Upper lobe of right lung (tissue), 1 donor: ENCODE measurements around the gene RAB17. TPM values are rescaled to one million over a fixed set of nuclear protein-coding genes. Genes with fewer than 3 reads are reported as not detected.

Experiments used
- ATAC-seq: fragments of 200-7000 bp; cut with Tn5 transposase; one replicate; pipeline ENCODE4 v1.9.1; 2020; ENCODE audit warnings: mild to moderate bottlenecking, moderate library complexity
- DNase-seq: peaks from one replicate; pipeline ENCODE4 v3.0.0-alpha.2; 2020
- H3K27ac ChIP-seq: fragments of 200-600 bp; one replicate; pipeline ENCODE4 v1.8.0; 2022
- H3K27me3 ChIP-seq: fragments of 200-600 bp; one replicate; pipeline ENCODE4 v1.8.0; 2022; ENCODE audit warnings: mild to moderate bottlenecking
- H3K36me3 ChIP-seq: fragments of 200-600 bp; one replicate; pipeline ENCODE4 v1.8.0; 2022
- H3K4me1 ChIP-seq: fragments of 200-600 bp; one replicate; pipeline ENCODE4 v1.8.0; 2022
- H3K4me3 ChIP-seq: fragments of 200-600 bp; one replicate; pipeline ENCODE4 v1.8.0; 2022; ENCODE audit warnings: mild to moderate bottlenecking
- H3K9me3 ChIP-seq: fragments of 200-600 bp; one replicate; pipeline ENCODE4 v1.8.0; 2022
- intact Hi-C: fragments of 100-400 bp; cut with DNase I; formaldehyde crosslinking; loops from one replicate; pipeline ENCODE4 v1.11.0; 2022
- total RNA-seq: library from RNA; stranded (reverse); fragmentation: NEBNext Ultra II Directional; extraction: Animal tissue kit (Norgen Biotek cat#: 25700); gene quantifications from one replicate; pipeline ENCODE4 v1.2.1, GENCODE V29; 2021
- TF ChIP-seq, protein P1 (sequence below): fragments of 200-600 bp; IDR thresholded peaks from one replicate; pipeline ENCODE4 v1.8.0; 2022; ENCODE audit warnings: antibody characterized with exemption
- donor health status: DM: no; HTN: yes; CAD: no; lungs with severe emphysema.

The RAB17 gene
- total RNA-seq, 1 donor from 2014 or later: 50.9 TPM

DNA sequence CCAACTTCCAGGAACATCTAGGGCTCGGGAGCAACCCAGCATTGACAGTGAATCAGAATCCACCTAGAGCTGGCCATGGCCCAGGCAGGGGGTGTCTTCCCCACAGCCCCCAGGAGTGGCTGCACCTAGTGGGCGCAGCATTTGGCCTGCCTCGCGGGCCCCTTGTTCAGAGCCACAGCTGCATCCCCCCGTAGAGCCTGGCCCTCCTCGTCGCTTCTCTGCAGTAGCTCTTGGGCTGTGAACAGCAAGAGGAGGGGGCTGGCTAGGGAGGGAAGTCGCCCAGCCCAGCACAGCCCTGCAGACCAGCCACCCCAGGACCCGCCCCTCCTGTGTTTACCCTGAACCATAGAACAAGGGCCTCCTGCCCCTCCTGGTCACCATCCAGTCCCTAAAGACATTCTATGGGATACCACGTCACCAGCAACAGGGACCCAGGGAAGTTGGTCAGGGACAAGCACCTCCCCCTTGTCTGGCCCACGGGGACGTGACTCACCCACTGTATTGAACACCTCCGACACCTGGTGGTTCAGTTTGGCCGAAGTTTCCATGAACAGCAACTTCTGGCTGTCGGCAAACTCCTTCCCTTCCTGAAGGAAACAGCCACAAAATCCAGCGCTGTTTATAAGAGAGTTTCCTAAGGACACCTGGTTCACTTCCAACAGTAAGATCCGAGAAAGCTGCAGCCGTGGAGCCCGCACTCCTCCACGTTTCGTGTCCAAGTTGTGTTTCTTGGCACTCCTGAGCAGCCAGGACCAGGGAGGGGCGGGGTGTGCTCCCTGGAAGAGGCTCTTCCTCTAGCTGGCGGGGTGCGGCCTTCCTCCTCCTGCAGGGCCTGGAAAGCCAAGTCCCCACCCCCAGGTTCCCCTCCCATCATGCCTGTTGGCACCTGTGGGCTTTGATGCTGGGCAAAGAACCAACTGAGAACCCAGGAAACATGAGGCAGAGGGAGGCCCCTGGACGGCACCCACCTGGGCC is 15.4 kb downstream of the RAB17 start:
- Histone ChIP-seq H3K9me3 (no peaks in the 10 kb centered on the region), H3K4me1 (peaks cover 8% of the 10 kb centered on the region), H3K4me3 (no peak overlapping the region), H3K27ac (no peak overlapping the region), H3K36me3 (peaks cover 11% of the 10 kb centered on the region), H3K27me3 (no peaks in the 10 kb centered on the region)
- intact Hi-C loops: loop anchor here (5.0 kb wide), 2 partner anchors 58 to 172 kb away; no protein-coding TSS in a partner anchor
- peak; percentile 48 for ATAC-seq
- peak; percentile 77 for DNase-seq
- TF ChIP-seq, protein P1, sequence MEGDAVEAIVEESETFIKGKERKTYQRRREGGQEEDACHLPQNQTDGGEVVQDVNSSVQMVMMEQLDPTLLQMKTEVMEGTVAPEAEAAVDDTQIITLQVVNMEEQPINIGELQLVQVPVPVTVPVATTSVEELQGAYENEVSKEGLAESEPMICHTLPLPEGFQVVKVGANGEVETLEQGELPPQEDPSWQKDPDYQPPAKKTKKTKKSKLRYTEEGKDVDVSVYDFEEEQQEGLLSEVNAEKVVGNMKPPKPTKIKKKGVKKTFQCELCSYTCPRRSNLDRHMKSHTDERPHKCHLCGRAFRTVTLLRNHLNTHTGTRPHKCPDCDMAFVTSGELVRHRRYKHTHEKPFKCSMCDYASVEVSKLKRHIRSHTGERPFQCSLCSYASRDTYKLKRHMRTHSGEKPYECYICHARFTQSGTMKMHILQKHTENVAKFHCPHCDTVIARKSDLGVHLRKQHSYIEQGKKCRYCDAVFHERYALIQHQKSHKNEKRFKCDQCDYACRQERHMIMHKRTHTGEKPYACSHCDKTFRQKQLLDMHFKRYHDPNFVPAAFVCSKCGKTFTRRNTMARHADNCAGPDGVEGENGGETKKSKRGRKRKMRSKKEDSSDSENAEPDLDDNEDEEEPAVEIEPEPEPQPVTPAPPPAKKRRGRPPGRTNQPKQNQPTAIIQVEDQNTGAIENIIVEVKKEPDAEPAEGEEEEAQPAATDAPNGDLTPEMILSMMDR: no peak

DNA sequence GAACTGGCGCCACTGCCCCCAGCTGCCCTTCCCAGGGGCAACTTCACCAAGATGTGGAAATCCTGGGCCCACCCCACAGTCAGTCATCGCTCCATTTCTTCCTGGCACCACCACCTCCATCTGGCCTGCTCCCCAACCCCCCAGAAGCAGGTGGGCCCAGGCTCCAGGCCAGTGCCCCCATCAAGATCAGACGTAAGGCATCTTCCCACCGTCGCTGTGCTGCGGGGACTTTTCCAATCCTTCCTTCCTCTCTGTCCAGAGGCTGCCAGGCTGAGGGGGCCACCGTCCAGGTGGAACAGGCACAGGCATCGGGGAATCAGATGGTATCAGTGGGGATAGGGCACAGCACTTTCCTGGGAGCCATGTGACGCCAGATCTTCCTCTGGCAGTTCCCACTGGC is 16.1 kb downstream of the RAB17 start:
- Histone ChIP-seq H3K9me3 (no peaks in the 10 kb centered on the region), H3K27me3 (no peaks in the 10 kb centered on the region), H3K4me1 (peaks cover 8% of the 10 kb centered on the region), H3K27ac (no peak overlapping the region), H3K36me3 (peaks cover 11% of the 10 kb centered on the region), H3K4me3 (no peak overlapping the region)
- DNase-seq: no peak
- no peak for ATAC-seq
- TF ChIP-seq, protein P1: no peak
- intact Hi-C loops: loop anchor here (5.0 kb wide), 1 partner anchor 57 kb away; no protein-coding TSS in a partner anchor

DNA sequence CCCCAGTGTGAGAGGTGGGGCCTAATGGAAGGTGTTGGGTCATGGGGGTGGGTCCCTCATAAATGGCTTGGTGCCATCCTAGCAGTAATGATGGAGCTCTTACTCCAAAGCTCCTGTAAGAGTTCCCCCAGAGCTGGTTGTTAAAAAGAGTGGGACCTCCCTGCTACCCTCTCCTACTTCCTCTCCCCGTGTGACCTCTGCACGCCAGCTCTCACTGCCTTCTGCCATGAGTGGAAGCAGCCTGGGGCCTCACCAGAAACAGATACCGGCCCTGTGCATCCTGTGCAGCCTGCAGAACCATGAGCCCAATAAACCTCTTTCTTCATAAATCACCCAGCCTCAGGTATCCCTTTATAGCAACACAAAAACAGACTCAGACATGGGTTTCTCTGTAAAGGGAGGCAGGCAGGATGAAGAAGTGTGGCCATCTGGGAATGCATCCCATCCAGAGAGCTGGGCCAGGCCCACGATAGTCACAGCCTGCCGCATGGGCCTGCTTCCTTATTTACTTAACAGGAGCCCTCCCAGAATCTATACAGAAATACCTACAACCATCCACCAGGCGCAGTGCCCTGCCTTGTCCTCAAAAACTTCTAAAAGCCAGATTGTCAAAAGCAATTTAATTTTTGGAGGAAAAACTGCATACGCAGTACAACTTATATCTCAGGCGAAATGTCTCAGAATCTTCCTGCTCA is 16.7 kb downstream of the RAB17 start:
- TF ChIP-seq, protein P1: no peak
- H3K4me3 ChIP-seq: no peak overlapping the region
- H3K36me3 ChIP-seq: peaks cover 11% of the 10 kb centered on the region
- H3K27ac ChIP-seq: no peak overlapping the region
- peaks cover 8% of the 10 kb centered on the region for H3K4me1 ChIP-seq
- no peaks in the 10 kb centered on the region for H3K9me3 ChIP-seq
- intact Hi-C loops: loop anchor here (5.0 kb wide), 1 partner anchor 57 kb away; no protein-coding TSS in a partner anchor
- ATAC-seq (no peak), DNase-seq (peak; percentile 38)
- no peaks in the 10 kb centered on the region for H3K27me3 ChIP-seq

DNA sequence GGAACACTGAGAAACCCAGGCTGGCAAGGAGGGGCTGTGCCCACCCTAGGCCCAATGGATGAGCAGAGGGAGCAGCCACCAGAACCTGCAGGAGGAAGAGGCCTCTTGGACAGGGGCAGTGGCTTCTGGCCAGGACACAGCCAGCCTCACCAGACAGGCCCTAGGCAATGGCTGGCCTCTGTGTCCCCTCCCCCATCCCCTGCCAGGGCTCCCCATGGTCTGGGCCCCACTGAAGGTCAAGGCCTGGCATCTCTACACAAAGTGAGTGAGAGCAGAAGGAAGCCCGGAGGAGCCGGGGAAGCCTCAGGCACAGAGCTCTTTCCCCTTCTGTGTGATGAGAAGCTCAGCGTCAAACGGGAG is 17.8 kb downstream of the RAB17 start:
- Histone ChIP-seq H3K36me3 (peaks cover 7% of the 10 kb centered on the region), H3K27me3 (no peaks in the 10 kb centered on the region), H3K9me3 (no peaks in the 10 kb centered on the region), H3K4me1 (peaks cover 8% of the 10 kb centered on the region), H3K27ac (no peak overlapping the region), H3K4me3 (no peak overlapping the region)
- ATAC-seq (no peak), DNase-seq (peak; percentile 55)
- intact Hi-C loops: loop anchor here (5.0 kb wide), 1 partner anchor 55 kb away; no protein-coding TSS in a partner anchor
- TF ChIP-seq, protein P1: no peak

DNA sequence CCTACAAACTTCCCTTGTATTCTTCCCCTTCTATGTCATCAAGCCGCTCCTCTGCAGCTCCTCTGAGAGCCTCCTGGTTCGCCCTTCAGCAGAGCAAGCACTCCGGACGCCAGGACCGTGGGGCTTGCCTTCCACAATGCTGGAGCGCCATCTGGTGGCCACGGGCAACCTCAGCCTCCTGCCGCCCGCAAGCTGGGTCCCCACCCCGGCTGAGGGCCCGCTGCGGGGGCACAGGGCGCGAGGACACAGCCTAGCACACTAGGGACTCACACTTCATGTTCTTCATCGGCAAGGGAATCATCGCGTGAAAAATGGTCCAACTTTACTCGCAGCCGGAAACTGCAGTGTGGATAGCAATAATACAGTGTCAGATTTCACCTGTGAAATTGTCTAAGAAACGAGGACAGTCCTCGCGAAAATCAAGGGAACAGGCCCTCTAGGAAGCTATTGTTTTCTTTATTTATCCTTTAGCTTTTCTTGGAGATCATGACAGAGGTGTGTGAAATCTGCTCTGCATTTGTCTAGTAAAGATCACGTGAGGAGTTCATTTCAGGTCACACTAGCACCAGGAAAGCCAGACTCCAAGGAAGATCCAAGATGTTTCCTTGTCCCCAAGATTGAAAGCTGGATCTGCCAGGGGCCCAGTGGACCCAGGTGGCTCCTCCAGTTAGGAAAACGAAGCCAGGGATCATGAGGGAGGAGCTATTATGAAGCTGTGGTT is 18.4 kb downstream of the RAB17 start:
- H3K9me3 ChIP-seq: no peaks in the 10 kb centered on the region
- no peak overlapping the region for H3K4me3 ChIP-seq
- no peak overlapping the region for H3K27ac ChIP-seq
- no peaks in the 10 kb centered on the region for H3K27me3 ChIP-seq
- TF ChIP-seq, protein P1: peak; percentile 98
- H3K36me3 ChIP-seq: peaks cover 2% of the 10 kb centered on the region
- DNase-seq (peak; percentile 94), ATAC-seq (peak; percentile 94)
- peaks cover 8% of the 10 kb centered on the region for H3K4me1 ChIP-seq
- intact Hi-C loops: loop anchor here (5.0 kb wide), 1 partner anchor 55 kb away; no protein-coding TSS in a partner anchor
